GM12878 (cell line): ENCODE data around the gene HAPSTR1. TPM values are rescaled to one million over a fixed set of nuclear protein-coding genes. Genes with fewer than 3 reads are reported as not detected.

Experiments
- ASH2L ChIP-seq: fragments of 300-600, 200-600 bp; sonication (generic); IDR thresholded peaks from 2 replicates; pipeline ENCODE4 v1.6.1; 2017; ENCODE audit warnings: low read depth, mild to moderate bottlenecking, borderline replicate concordance
- EED ChIP-seq: sonication (generic); IDR thresholded peaks from 2 replicates; pipeline ENCODE4 v1.6.1; 2016; ENCODE audit warnings: antibody characterized with exemption, low read depth
- FOS ChIP-seq: IDR thresholded peaks from 3 replicates; pipeline ENCODE4 v1.6.1; 2011; ENCODE audit warnings: borderline replicate concordance; ENCODE audit not compliant: insufficient read length; ENCODE audit errors: extremely low read depth
- FOXK2 ChIP-seq: fragments of 450-650 bp; IDR thresholded peaks from 2 replicates; pipeline ENCODE4 v1.6.1; 2017; ENCODE audit warnings: mild to moderate bottlenecking, moderate library complexity
- GABPA ChIP-seq: IDR thresholded peaks from 2 replicates; pipeline ENCODE4 v1.6.1; 2014; ENCODE audit warnings: antibody characterized with exemption, low read depth, mild to moderate bottlenecking, inconsistent platforms
- HDAC6 ChIP-seq: fragments of 200-600 bp; sonication (generic); IDR thresholded peaks from one replicate; pipeline ENCODE4 v1.8.0; 2017; ENCODE audit warnings: antibody characterized with exemption; ENCODE audit not compliant: unreplicated experiment
- KDM1A ChIP-seq: fragments of 200-600 bp; sonication (generic); IDR thresholded peaks from 2 replicates; pipeline ENCODE4 v1.6.1; 2016; ENCODE audit warnings: borderline replicate concordance
- MXI1 ChIP-seq: fragments of 150-350 bp; IDR thresholded peaks from 2 replicates; pipeline ENCODE4 v1.6.1; 2011; ENCODE audit warnings: low read depth, mild to moderate bottlenecking, inconsistent platforms, low read length, improper control_type of control experiment
- MYC ChIP-seq: IDR thresholded peaks from 2 replicates; pipeline ENCODE4 v1.6.1; 2011; ENCODE audit warnings: mild to moderate bottlenecking, low read length, moderate library complexity, inconsistent platforms; ENCODE audit not compliant: insufficient read depth, insufficient replicate concordance, insufficient read length, severe bottlenecking
- NFXL1 ChIP-seq: fragments of 450-650 bp; IDR thresholded peaks from 2 replicates; pipeline ENCODE4 v1.6.1; 2017; ENCODE audit warnings: antibody characterized with exemption, mild to moderate bottlenecking, borderline replicate concordance
- RAD21 ChIP-seq: IDR thresholded peaks from 2 replicates; pipeline ENCODE4 v1.6.1; 2011; ENCODE audit warnings: mild to moderate bottlenecking, low read depth, low read length, moderate library complexity; ENCODE audit not compliant: insufficient read depth
- RBBP5 ChIP-seq: fragments of 200-600 bp; sonication (generic); conservative IDR thresholded peaks from 2 replicates; pipeline ENCODE4 v1.6.1; 2016
- RCOR1 ChIP-seq: conservative IDR thresholded peaks from 2 replicates; pipeline ENCODE4 v1.6.1; 2012; ENCODE audit warnings: low read depth, low read length, improper control_type of control experiment
- RELA ChIP-seq: fragments of 450-650 bp; IDR thresholded peaks from 2 replicates; pipeline ENCODE4 v1.8.0; 2014; ENCODE audit warnings: borderline replicate concordance; ENCODE audit not compliant: partially characterized antibody
- RUNX3 ChIP-seq: IDR thresholded peaks from 2 replicates; pipeline ENCODE4 v1.6.1; 2012; ENCODE audit warnings: low read length, inconsistent platforms
- SKIL ChIP-seq: fragments of 450-650 bp; IDR thresholded peaks from 2 replicates; pipeline ENCODE4 v1.6.1; 2017; ENCODE audit warnings: mild to moderate bottlenecking, low read depth, inconsistent platforms; ENCODE audit not compliant: poor library complexity, severe bottlenecking
- SMAD1 ChIP-seq: fragments of 450-650 bp; IDR thresholded peaks from 2 replicates; pipeline ENCODE4 v1.6.1; 2018; ENCODE audit warnings: mild to moderate bottlenecking, low read depth; ENCODE audit not compliant: partially characterized antibody
- SMC3 ChIP-seq: IDR thresholded peaks from 2 replicates; pipeline ENCODE4 v1.6.1; 2011; ENCODE audit warnings: low read length, improper control_type of control experiment, borderline replicate concordance
- SP1 ChIP-seq: IDR thresholded peaks from one replicate; pipeline ENCODE4 v1.6.1; 2011; ENCODE audit warnings: low read depth, low read length
- SUPT20H ChIP-seq: IDR thresholded peaks from 2 replicates; pipeline ENCODE4 v1.6.1; 2011; ENCODE audit warnings: low read depth, mild to moderate bottlenecking, low read length, moderate library complexity, borderline replicate concordance; ENCODE audit not compliant: control insufficient read depth
- TCF12 ChIP-seq: IDR thresholded peaks from 2 replicates; pipeline ENCODE4 v1.6.1; 2011; ENCODE audit warnings: low read depth, mild to moderate bottlenecking, low read length
- TCF7 ChIP-seq: IDR thresholded peaks from 2 replicates; pipeline ENCODE4 v1.6.1; 2014; ENCODE audit warnings: antibody characterized with exemption, borderline replicate concordance
- WRNIP1 ChIP-seq: IDR thresholded peaks from 2 replicates; pipeline ENCODE4 v1.6.1; 2011; ENCODE audit warnings: low read depth, low read length, improper control_type of control experiment, borderline replicate concordance
- ZBTB33 ChIP-seq: fragments of 450-650 bp; IDR thresholded peaks from 2 replicates; pipeline ENCODE4 v1.6.1; 2017; ENCODE audit warnings: mild to moderate bottlenecking
- ZNF217 ChIP-seq: fragments of 450-650 bp; IDR thresholded peaks from 2 replicates; pipeline ENCODE4 v1.6.1; 2017; ENCODE audit warnings: antibody characterized with exemption, mild to moderate bottlenecking
- ZNF384 ChIP-seq: IDR thresholded peaks from 2 replicates; pipeline ENCODE4 v1.6.1; 2012; ENCODE audit warnings: low read depth, mild to moderate bottlenecking, low read length, improper control_type of control experiment, borderline replicate concordance
- ZZZ3 ChIP-seq: IDR thresholded peaks from 2 replicates; pipeline ENCODE4 v1.6.1; 2011; ENCODE audit warnings: low read depth; ENCODE audit not compliant: control insufficient read depth, insufficient read length
- polyA plus RNA-seq, 11 experiments: library from polyadenylated mRNA; depleted of rRNA in 4 of 11; unstranded in 6 of 11; stranded (reverse) in 5 of 11; fragments of >200 nt; fragmentation: Nextera tagmentation in 4 of 11; fragmentation: Illumina TruSeq in 1 of 11; extraction: Ambion mirVana in 4 of 11; extraction: Trizol in 1 of 11; gene quantifications; 1 replicate in 1 of 11; 2 replicates in 10 of 11; pipeline versions ENCODE4 v1.2.1 to v1.2.3, GENCODE V29; 2011 to 2016; ENCODE audit warnings: inconsistent platforms in 2 of 11, missing spikeins in 2 of 11, low read depth in 1 of 11
- total RNA-seq, 4 experiments: library from RNA; depleted of rRNA in 3 of 4; stranded (reverse); fragments of >200 nt in 3 of 4; fragmentation: Illumina TruSeq in 1 of 4; extraction: Trizol in 1 of 4; gene quantifications; 2 replicates each; pipeline versions ENCODE4 v1.2.1 to v1.2.3, GENCODE V29; 2013 to 2021
- TF ChIP-seq, protein P1 (sequence below): fragments of 150-350 bp; IDR thresholded peaks from 2 replicates; pipeline ENCODE4 v1.6.1; 2014; ENCODE audit warnings: mild to moderate bottlenecking, low read depth, low read length

Gene HAPSTR1
- total and polyA plus RNA-seq, 10 of the 15 experiments (the other 5 are each of a cell fraction or from before 2014, with no cell fraction given): 8.7 to 52.5 (median 23.1) TPM

DNA sequence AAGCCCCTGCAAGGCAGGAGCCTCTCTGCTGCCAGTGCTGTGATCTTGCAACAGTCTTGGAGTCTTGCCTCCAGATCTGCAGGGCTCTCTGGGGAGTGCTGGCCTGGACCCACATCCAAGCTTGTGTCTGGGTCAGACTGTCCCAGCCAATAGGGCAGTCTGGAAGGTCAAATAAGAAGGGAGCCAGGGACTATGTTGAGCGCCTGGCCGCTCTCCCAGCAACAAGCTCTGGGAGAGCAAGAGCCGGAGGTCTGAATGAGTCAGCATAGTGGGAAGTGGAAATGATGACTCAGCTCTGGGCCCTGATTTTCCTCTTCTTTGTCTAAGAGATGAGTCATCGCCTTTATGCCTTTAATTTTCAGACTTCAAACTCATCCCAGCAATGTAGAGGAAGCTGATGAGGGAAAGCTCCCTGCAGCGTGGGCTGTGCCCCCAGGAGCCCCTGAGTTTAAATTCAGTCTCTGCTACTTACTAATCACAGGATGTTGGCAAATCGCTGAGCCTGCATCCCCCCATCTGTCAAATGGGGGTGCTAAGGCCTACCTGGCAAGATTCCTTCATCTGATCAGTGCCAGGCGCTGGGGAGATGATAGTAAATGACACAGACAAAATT, 43.6 kb upstream of the HAPSTR1 start (continued):
- no peak for TF ChIP-seq GABPA
- TF ChIP-seq RCOR1: no peak
- TF ChIP-seq SUPT20H: no peak
- TF ChIP-seq RELA: no peak
- TF ChIP-seq, protein P1, sequence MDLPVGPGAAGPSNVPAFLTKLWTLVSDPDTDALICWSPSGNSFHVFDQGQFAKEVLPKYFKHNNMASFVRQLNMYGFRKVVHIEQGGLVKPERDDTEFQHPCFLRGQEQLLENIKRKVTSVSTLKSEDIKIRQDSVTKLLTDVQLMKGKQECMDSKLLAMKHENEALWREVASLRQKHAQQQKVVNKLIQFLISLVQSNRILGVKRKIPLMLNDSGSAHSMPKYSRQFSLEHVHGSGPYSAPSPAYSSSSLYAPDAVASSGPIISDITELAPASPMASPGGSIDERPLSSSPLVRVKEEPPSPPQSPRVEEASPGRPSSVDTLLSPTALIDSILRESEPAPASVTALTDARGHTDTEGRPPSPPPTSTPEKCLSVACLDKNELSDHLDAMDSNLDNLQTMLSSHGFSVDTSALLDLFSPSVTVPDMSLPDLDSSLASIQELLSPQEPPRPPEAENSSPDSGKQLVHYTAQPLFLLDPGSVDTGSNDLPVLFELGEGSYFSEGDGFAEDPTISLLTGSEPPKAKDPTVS: no peak
- TF ChIP-seq MYC: no peak
- TF ChIP-seq TCF7: no peak
- no peak for TF ChIP-seq ZNF217
- no peak for TF ChIP-seq SP1
- no peak for TF ChIP-seq SKIL
- TF ChIP-seq RAD21: no peak
- no peak for TF ChIP-seq RBBP5
- TF ChIP-seq ZZZ3: no peak
- no peak for TF ChIP-seq HDAC6
- TF ChIP-seq KDM1A: no peak
- TF ChIP-seq TCF12: no peak
- no peak for TF ChIP-seq FOXK2
- TF ChIP-seq ZBTB33: no peak
- no peak for TF ChIP-seq ZNF384
- peak; percentile 52 for TF ChIP-seq RUNX3
- no peak for TF ChIP-seq NFXL1
- TF ChIP-seq WRNIP1: no peak
- no peak for TF ChIP-seq SMAD1
- TF ChIP-seq EED: peak; percentile 94
- no peak for TF ChIP-seq MXI1
- no peak for TF ChIP-seq FOS
- TF ChIP-seq SMC3: no peak
- no peak for TF ChIP-seq ASH2L
